Measurements from ENCODE around the gene ACTG1. TPM values are rescaled to one million over a fixed set of nuclear protein-coding genes. Genes with fewer than 3 reads are reported as not detected.

The ACTG1 gene
- total and polyA plus RNA-seq, 9 of the 15 experiments (the other 6 are each of a cell fraction or from before 2014, with no cell fraction given) = 224 to 1,775 (median 568) TPM

GRCh38 chr17:81480140-81481072, 32.2 kb downstream of the ACTG1 start (continued):
- no peak for TF ChIP-seq ZNF655 (CRISPR knock-in tag; IDR thresholded peaks at IDR 0.05)
- peak; percentile 55; the same call in 1 of the 2 replicates for TF ChIP-seq TFAP4 (CRISPR knock-in tag; IDR thresholded peaks at IDR 0.05; ENCODE audit: borderline replicate concordance)
- no peak for TF ChIP-seq NR4A1 (CRISPR knock-in tag; IDR thresholded peaks at IDR 0.05)
- no peak for TF ChIP-seq NR4A1 (tag; IDR thresholded peaks at IDR 0.05)
- no peak for TF ChIP-seq PTTG1 (tag; IDR thresholded peaks at IDR 0.05; ENCODE audit: low read depth)
- no peak for TF ChIP-seq ZHX1 (conservative IDR thresholded peaks at IDR 0.05; ENCODE audit: low read length)
- TF ChIP-seq TCF7L2 (IDR thresholded peaks at IDR 0.05; ENCODE audit: low read depth, low read length) = no peak
- no peak for TF ChIP-seq IRF2 (CRISPR knock-in tag; IDR thresholded peaks at IDR 0.05)
- TF ChIP-seq ZNF316 (IDR thresholded peaks at IDR 0.05) = peak; percentile 72
- no peak for TF ChIP-seq ZNF407 (IDR thresholded peaks at IDR 0.05; ENCODE audit: low read depth)
- no peak for TF ChIP-seq HMG20A (CRISPR knock-in tag; conservative IDR thresholded peaks at IDR 0.05)
- no peak for TF ChIP-seq TAF9B (IDR thresholded peaks at IDR 0.05; ENCODE audit: partially characterized antibody)
- 0 out of 2 replicates have a peak, but pooled peaks have one; percentile 15 for TF ChIP-seq FOXP1 (CRISPR knock-in tag; IDR thresholded peaks at IDR 0.05)

All from K562 (cell line).